GM18951 (cell line): ENCODE data around the gene QKI.
"Not testable (repeated sequence)": the region's sequence is repeated elsewhere in the genome, so short reads cannot be mapped to it uniquely, and the experiment has no call there.

Source experiments
- POLR2A ChIP-seq: IDR thresholded peaks from 4 replicates; pipeline ENCODE4 v1.6.1; 2011; ENCODE audit warnings: mild to moderate bottlenecking; ENCODE audit not compliant: insufficient read length, insufficient read depth; ENCODE audit errors: extremely low read depth
- in situ Hi-C: fragments of 300-500 bp; cut with MboI; formaldehyde crosslinking; loops from one replicate; pipeline ENCODE4 v1.12.0; 2022; ENCODE audit warnings: low sequenced_read_pairs, mixed read lengths, inconsistent platforms; ENCODE audit not compliant: unreplicated experiment

Gene QKI

DNA sequence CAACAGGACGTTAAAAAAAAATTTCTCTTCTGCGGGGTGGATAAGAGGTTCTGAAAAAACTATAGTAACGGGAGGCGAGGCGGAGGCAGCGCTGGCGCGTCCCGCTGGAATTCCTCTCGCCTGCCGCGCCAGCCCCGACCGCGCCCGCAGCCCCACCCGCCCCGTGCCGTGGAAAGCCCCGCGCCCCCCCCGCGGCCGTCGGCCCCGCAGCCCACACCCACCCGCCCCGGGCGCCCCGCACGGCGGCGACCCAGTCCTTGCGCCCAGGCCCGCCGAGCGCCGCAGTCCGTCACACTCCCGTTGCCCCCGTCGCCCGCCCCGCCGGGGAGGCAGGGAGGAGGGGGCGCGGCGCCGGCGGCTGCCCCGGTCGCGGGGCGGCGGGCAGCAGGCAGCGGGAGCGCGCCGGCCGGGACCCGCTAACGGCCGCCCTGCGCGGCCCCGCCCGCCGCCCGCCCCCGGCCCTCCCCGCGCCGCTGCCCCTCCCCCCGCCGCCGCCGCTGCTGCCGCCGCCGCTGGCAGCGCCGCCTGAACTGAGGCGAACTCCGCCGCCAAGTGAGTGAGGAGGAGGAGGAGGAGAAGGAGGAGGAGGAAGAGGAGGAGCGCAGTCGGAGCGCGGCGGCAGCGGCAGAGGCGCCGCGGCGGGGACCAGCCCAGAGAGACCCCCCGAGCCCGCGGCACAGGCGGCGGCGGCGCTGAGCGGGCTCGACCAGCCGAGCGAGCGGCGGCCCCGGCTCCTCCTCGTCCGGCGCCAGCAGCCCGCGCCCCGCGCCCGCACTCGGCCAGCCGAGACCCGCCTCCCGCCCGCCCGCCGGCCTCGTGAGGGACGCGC is at the start of gene QKI:
Gene QKI, plus strand, starts transcription at position 602 of the 829 bp plus-strand sequence. CDS start 476 bp downstream, outside the sequence.
- in situ Hi-C loops: no loop called here
- peak; percentile 77 for TF ChIP-seq POLR2A

DNA sequence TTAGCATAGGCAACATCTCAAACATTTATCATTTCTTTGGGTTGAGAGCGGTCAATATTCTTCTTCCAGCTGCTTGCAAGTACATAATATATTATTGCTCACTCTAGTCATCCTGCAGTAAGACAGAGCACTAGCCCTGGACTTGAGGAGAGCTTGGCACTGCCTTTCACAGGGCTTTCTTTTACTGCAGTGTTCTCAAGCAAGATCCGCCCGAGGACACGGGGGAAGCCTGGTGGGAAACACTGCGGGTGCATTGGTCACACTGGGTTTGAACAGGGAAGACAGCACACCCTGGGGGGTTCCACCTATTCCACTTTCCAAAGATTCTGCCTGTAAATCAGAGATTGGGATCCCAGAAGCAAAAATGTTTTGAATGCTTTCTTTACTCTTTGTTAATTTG is 48.2 kb upstream of the QKI start:
- in situ Hi-C loops: no loop called here
- no peak for TF ChIP-seq POLR2A

- in situ Hi-C loops: no loop called here
- TF ChIP-seq POLR2A: no peak
Observed at GRCh38 chr6:163367497-163368183, 46.9 kb upstream of the QKI start.

GRCh38 chr6:163369141-163369540 is 45.4 kb upstream of the QKI start:
- TF ChIP-seq POLR2A: no peak
- in situ Hi-C loops: no loop called here

DNA sequence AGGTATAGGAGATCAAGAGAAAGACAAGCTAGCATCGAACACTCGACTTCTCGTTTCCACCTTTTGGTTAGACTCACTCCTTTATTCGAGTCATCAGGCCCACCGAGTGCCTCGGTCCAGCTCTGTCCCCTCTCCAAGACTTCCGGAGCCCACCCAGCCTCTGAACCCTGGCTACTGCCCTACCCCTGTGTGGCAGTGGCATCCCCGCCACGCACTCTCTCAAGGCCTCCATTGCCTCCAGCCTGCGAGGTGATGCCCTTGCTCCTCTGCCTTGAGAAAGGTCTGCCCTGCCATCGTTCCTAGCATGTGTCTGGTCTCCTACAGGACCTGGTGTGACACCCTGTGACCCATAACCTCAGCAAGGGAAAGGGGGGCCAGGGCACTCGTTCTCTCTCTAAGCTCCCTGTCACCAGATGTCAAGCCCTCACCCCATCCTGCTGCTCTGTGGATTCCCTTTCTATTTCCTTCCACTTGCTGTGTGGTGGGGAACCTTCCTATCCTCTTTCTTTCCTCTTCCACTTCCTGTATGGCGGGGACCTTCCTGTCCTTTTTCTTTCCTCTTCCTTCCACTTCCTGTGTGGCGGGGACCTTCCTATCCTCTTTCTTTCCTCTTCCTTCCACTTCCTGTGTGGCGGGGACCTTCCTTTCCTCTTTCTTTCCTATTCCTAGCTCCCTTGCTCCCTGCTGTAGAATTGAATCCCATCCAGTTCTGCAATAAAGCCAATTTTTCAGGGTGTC is 44.7 kb upstream of the QKI start:
- in situ Hi-C loops: no loop called here
- TF ChIP-seq POLR2A: no peak

DNA sequence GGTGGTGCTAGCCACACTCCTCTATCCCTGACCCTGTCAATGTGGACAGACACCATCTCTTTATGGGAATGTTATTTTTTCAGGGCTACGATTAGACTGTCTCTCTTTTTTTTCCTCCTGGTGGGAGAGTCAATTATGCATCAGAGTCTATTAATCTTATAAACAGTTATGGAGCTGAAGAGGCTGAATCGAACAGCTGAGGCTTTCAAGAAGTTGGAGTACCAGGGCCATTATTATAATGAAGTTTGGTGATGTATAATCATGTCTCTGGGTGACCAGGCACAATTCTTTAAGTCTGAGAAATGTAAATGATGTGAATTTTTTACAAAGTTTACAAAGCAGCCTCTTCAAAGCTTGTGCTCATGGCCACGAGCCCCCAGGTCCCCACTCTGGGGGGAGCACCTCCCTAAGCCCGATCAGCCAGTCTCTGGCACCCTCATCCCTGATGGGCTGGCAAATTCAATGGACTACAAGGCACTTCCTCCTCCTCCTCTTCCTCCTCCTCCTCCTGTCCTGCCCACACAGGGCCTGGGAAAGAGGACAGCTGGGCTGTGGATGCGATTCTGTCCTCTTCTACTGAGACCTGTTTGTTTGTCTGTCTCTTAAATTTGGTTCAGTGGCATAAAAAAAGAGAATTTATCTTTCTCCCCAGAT is 43.9 kb upstream of the QKI start:
- in situ Hi-C loops: no loop called here
- TF ChIP-seq POLR2A: no peak

GRCh38 chr6:163371129-163371528 is 43.4 kb upstream of the QKI start:
- TF ChIP-seq POLR2A: no peak
- in situ Hi-C loops: no loop called here

- in situ Hi-C loops: no loop called here
- TF ChIP-seq POLR2A: no peak
Observed at GRCh38 chr6:163373240-163373639, 41.3 kb upstream of the QKI start.

- no peak for TF ChIP-seq POLR2A
- in situ Hi-C loops: no loop called here
Observed at GRCh38 chr6:163375361-163375760, 39.2 kb upstream of the QKI start.

GRCh38 chr6:163376187-163376586 is 38.3 kb upstream of the QKI start:
- no peak for TF ChIP-seq POLR2A
- in situ Hi-C loops: no loop called here

DNA sequence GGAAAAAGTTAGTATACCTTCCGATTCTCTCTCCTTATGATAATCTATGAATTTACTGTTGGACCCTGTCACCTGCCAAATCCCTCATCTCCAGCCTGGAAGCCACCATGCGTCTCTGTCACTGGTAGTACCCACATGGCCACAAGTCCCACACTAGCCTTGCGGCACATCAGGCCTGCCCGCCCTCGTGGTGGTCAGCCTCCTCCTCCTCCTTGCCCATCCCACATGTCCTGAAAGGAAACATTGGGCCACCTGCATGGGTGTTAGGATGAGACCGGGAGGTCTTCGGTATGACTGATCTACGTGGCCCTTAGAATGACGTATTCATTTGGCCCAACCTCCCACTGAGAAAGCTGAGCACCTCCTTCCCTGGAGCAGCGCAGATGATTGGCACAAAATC is 37.0 kb upstream of the QKI start:
- in situ Hi-C loops: no loop called here
- no peak for TF ChIP-seq POLR2A

- in situ Hi-C loops: no loop called here
- no peak for TF ChIP-seq POLR2A
Observed at GRCh38 chr6:163380216-163380615, 34.3 kb upstream of the QKI start.

GRCh38 chr6:163381118-163381756 is 33.3 kb upstream of the QKI start:
- in situ Hi-C loops: no loop called here
- TF ChIP-seq POLR2A: no peak

DNA sequence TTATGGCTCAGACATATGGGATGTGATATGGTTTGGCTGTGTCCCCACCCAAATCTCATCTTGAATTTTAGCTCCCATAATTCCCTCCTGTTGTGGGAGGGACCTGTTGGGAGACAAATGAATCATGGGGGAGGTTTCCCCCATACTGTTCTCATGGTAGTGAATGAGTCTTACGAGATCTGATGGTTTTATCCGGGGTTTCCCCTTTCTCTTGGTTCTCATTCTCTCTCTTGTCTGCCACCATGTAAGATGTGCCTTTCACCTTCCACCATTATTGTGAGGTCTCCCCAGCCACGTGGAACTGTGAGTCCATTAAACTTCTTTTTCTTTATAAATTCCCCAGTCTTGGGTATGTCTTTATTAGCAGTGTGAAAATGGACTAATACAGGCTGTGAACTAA is 31.1 kb upstream of the QKI start:
- in situ Hi-C loops: not testable (repeated sequence)
